K562 (cell line): ENCODE results near the gene SLC10A3. TPM values are rescaled to one million over a fixed set of nuclear protein-coding genes. Genes with fewer than 3 reads are reported as not detected.

Source experiments
- ATAC-seq: fragments of 200-7000 bp; cut with Tn5 transposase; 3 replicates; pipeline ENCODE4 v1.9.1; 2020; ENCODE audit warnings: moderate library complexity
- BruUV-seq: library from RNA; stranded (reverse); fragments of 400-500 nt; replicated peaks from 2 replicates; lab custom pipeline; 2021; lab: Mats Ljungman, UMichigan
- CTCF ChIA-PET: fragments of 300-600 bp; formaldehyde crosslinking; extraction: SDS; loops from one replicate; lab custom pipeline; 2021; ENCODE audit warnings: low intra/inter-chr PET ratio; lab: Yijun Ruan, JAX
- POLR2A ChIA-PET: fragments of 300-600, 350-650 bp; sonication (Branson Sonifier 250); formaldehyde crosslinking; extraction: SDS; loops from one replicate; lab custom pipeline; 2021; ENCODE audit warnings: antibody characterized with exemption, inconsistent platforms; lab: Yijun Ruan, JAX
- DNase-seq, 4 experiments: peaks; one replicate each; pipeline versions ENCODE4 v3.0.0 to v3.0.0-alpha.2; 2011 to 2018; ENCODE audit warnings: low spot score in 3 of 4, mixed read lengths in 3 of 4; ENCODE audit errors: extremely low read depth in 1 of 4
- FAIRE-seq: peaks from 2 replicates; lab custom pipeline; 2011; peaks lifted over from hg19 to GRCh38; lab: Jason Lieb, UNC
- H2AFZ ChIP-seq: 2 replicates; pipeline ENCODE4 v1.6.0; 2011; ENCODE audit warnings: low read depth, low read length, control low read depth, inconsistent platforms
- H3K27ac ChIP-seq: fragments of 200-600 bp; 3 replicates; pipeline ENCODE4 v1.8.0; 2011; ENCODE audit warnings: low read depth, mild to moderate bottlenecking, control low read depth, inconsistent platforms, low read length, moderate library complexity, mixed read lengths; ENCODE audit errors: extremely low read depth
- H3K27me3 ChIP-seq, 2 experiments: fragments of 300-600 bp in 1 of 2; 2 replicates in 1 of 2; 3 replicates in 1 of 2; pipeline versions ENCODE4 v1.6.0 to v1.8.0; 2011; ENCODE audit warnings: inconsistent platforms in 2 of 2, low read length in 2 of 2, mild to moderate bottlenecking in 1 of 2, mixed read lengths in 1 of 2, moderate library complexity in 1 of 2; ENCODE audit not compliant: control insufficient read depth in 2 of 2, insufficient read depth in 2 of 2
- H3K36me3 ChIP-seq: fragments of 300-600 bp; 3 replicates; pipeline ENCODE4 v1.8.0; 2011; ENCODE audit warnings: mild to moderate bottlenecking, low read length, inconsistent platforms; ENCODE audit not compliant: control insufficient read depth, insufficient read depth
- H3K4me1 ChIP-seq, 2 experiments: fragments of 200-600 bp in 1 of 2; replicated peaks in 1 of 2; 2 replicates in 1 of 2; 3 replicates in 1 of 2; pipeline versions ENCODE4 v1.5.1 to v1.8.0; 2011; ENCODE audit warnings: inconsistent platforms in 2 of 2, low read length in 2 of 2, mild to moderate bottlenecking in 1 of 2, mixed read lengths in 1 of 2, moderate library complexity in 1 of 2; ENCODE audit not compliant: control insufficient read depth in 2 of 2, insufficient read depth in 2 of 2
- H3K4me2 ChIP-seq: 2 replicates; pipeline ENCODE4 v1.6.1; 2011; ENCODE audit warnings: low read length, control low read depth, inconsistent platforms, mixed read lengths; ENCODE audit not compliant: insufficient read depth
- H3K4me3 ChIP-seq: fragments of 200-600 bp; sonication (generic), shearing (Covaris generic); 2 replicates; pipeline ENCODE4 v1.5.1; 2016; ENCODE audit warnings: control low read depth, inconsistent platforms
- H3K79me2 ChIP-seq: fragments of 200-600 bp; 3 replicates; pipeline ENCODE4 v1.8.0; 2011; ENCODE audit warnings: low read length, inconsistent platforms; ENCODE audit not compliant: control insufficient read depth, insufficient read depth
- H3K9ac ChIP-seq, 2 experiments: 2 replicates each; pipeline versions ENCODE4 v1.6.0 to v1.6.1; 2011; ENCODE audit warnings: low read depth in 2 of 2, low read length in 2 of 2, control low read depth in 1 of 2, inconsistent platforms in 1 of 2, mild to moderate bottlenecking in 1 of 2, mixed read lengths in 1 of 2; ENCODE audit not compliant: insufficient read depth in 1 of 2
- H3K9me1 ChIP-seq: one replicate; pipeline ENCODE4 v1.6.0; 2011; ENCODE audit warnings: inconsistent platforms, mild to moderate bottlenecking, low read length, moderate library complexity; ENCODE audit not compliant: control insufficient read depth, insufficient read depth
- H3K9me3 ChIP-seq: replicated peaks from 2 replicates; pipeline ENCODE4 v1.5.1; 2011; ENCODE audit warnings: low read depth, low read length, inconsistent platforms; ENCODE audit not compliant: control insufficient read depth, insufficient read depth
- H4K20me1 ChIP-seq: replicated peaks from 2 replicates; pipeline ENCODE4 v1.6.1; 2011; ENCODE audit warnings: low read length, inconsistent platforms, mixed read lengths; ENCODE audit not compliant: control insufficient read depth, insufficient read depth
- ASH1L ChIP-seq: fragments of 450-650 bp; IDR thresholded peaks from 2 replicates; pipeline ENCODE4 v1.6.1; 2018; ENCODE audit warnings: borderline replicate concordance, mild to moderate bottlenecking, low read depth; ENCODE audit not compliant: partially characterized antibody
- BCOR ChIP-seq: fragments of 450-650 bp; IDR thresholded peaks from 2 replicates; pipeline ENCODE4 v1.6.1; 2016
- CHD2 ChIP-seq: IDR thresholded peaks from 2 replicates; pipeline ENCODE4 v1.6.1; 2011; ENCODE audit warnings: low read depth, low read length
- EP400 ChIP-seq: fragments of 450-650 bp; IDR thresholded peaks from 2 replicates; pipeline ENCODE4 v1.6.1; 2017; ENCODE audit warnings: antibody characterized with exemption, mild to moderate bottlenecking, moderate library complexity
- FOXM1 ChIP-seq, 2 experiments: fragments of 450-650 bp in 1 of 2; sonication (generic) in 1 of 2; formaldehyde crosslinking in 1 of 2; IDR thresholded peaks; 2 replicates each; pipeline versions ENCODE4 v1.6.1 to v1.9.0; 2017 to 2022; ENCODE audit warnings: low read depth in 2 of 2, mild to moderate bottlenecking in 2 of 2, missing genetic modification reagents in 1 of 2, moderate library complexity in 1 of 2
- HCFC1 ChIP-seq: IDR thresholded peaks from 2 replicates; pipeline ENCODE4 v1.6.1; 2012; ENCODE audit warnings: low read depth, low read length, improper control_type of control experiment
- HNRNPLL ChIP-seq: fragments of 200-400 bp; formaldehyde crosslinking; IDR thresholded peaks from 2 replicates; pipeline ENCODE4 v1.6.1; 2017; ENCODE audit warnings: low read length, low read depth, mild to moderate bottlenecking; ENCODE audit not compliant: poor library complexity, severe bottlenecking
- NELFE ChIP-seq: IDR thresholded peaks from 2 replicates; pipeline ENCODE4 v1.6.1; 2011; ENCODE audit warnings: mild to moderate bottlenecking; ENCODE audit not compliant: insufficient read depth, insufficient read length
- PCBP1 ChIP-seq: fragments of 200-400 bp; formaldehyde crosslinking; IDR thresholded peaks from 2 replicates; pipeline ENCODE4 v1.6.1; 2018; ENCODE audit warnings: mild to moderate bottlenecking, low read depth, low read length; ENCODE audit not compliant: poor library complexity, severe bottlenecking
- PML ChIP-seq: IDR thresholded peaks from 2 replicates; pipeline ENCODE4 v1.6.1; 2012; ENCODE audit warnings: low read length, inconsistent platforms
- RCOR1 ChIP-seq, 2 experiments: IDR thresholded peaks; 2 replicates each; pipeline ENCODE4 v1.6.1; 2012; ENCODE audit warnings: low read depth in 2 of 2, low read length in 2 of 2, borderline replicate concordance in 1 of 2, improper control_type of control experiment in 1 of 2
- SFPQ ChIP-seq: fragments of 200-400 bp; formaldehyde crosslinking; IDR thresholded peaks from 2 replicates; pipeline ENCODE4 v1.6.1; 2017; ENCODE audit warnings: mild to moderate bottlenecking, low read depth, low read length, moderate library complexity
- SMC3 ChIP-seq: conservative IDR thresholded peaks from 2 replicates; pipeline ENCODE4 v1.6.1; 2011; ENCODE audit warnings: low read depth, low read length, improper control_type of control experiment; ENCODE audit not compliant: insufficient read depth
- TCF3 ChIP-seq: sonication (generic); formaldehyde crosslinking; IDR thresholded peaks from 2 replicates; pipeline ENCODE4 v1.4.0; 2020; ENCODE audit warnings: mild to moderate bottlenecking, missing genetic modification reagents
- TRIM24 ChIP-seq, 2 experiments: fragments of 450-650 bp; IDR thresholded peaks; 2 replicates each; pipeline ENCODE4 v1.6.1; 2016
- ZFX ChIP-seq: sonication (generic); formaldehyde crosslinking; IDR thresholded peaks from 2 replicates; pipeline ENCODE4 v1.8.0; 2022; ENCODE audit warnings: mild to moderate bottlenecking, missing genetic modification reagents, moderate library complexity
- ZNF197 ChIP-seq: fragments of 200-800 bp; sonication (Bioruptor generic); IDR thresholded peaks from 2 replicates; pipeline ENCODE4 v1.6.1; 2016; ENCODE audit warnings: low read depth, missing genetic modification characterization, missing compliant biosample characterization
- ZNF232 ChIP-seq: sonication (generic); formaldehyde crosslinking; IDR thresholded peaks from 2 replicates; pipeline ENCODE4 v1.8.0; 2022; ENCODE audit warnings: mild to moderate bottlenecking, missing genetic modification reagents
- ZNF507 ChIP-seq: conservative IDR thresholded peaks from 2 replicates; pipeline ENCODE4 v1.6.1; 2017; ENCODE audit warnings: missing genetic modification characterization, missing compliant biosample characterization
- WGBS: fragments of 100-300 bp; shearing (Covaris generic); methylation state at CpG from one replicate; pipeline ENCODE4 v1.1.6; 2016; ENCODE audit warnings: low coverage, mixed read lengths; ENCODE audit not compliant: insufficient coverage; ENCODE audit errors: missing lambda C conversion rate; 5-methylcytosine and 5-hydroxymethylcytosine counted together
- in situ Hi-C: fragments of 300-500 bp; cut with MboI; formaldehyde crosslinking; loops from 4 replicates; pipeline ENCODE4 v1.15.0; 2018; ENCODE audit warnings: inconsistent platforms, mixed read lengths
- intact Hi-C: fragments of 100-400 bp; cut with micrococcal nuclease; formaldehyde crosslinking; loops from 2 replicates; pipeline ENCODE4 v1.14.2; 2022
- polyA plus RNA-seq, 8 experiments: library from polyadenylated mRNA; depleted of rRNA in 4 of 8; stranded (reverse) in 5 of 8; unstranded in 3 of 8; fragments of >200 nt; fragmentation: Nextera tagmentation in 2 of 8; fragmentation: Illumina TruSeq in 1 of 8; extraction: Ambion mirVana in 2 of 8; extraction: Trizol in 1 of 8; gene quantifications; 2 replicates each; pipeline versions ENCODE4 v1.2.1 to v1.2.3, GENCODE V29; 2011 to 2014; ENCODE audit warnings: inconsistent platforms in 1 of 8, missing spikeins in 1 of 8
- total RNA-seq, 7 experiments: library from RNA; depleted of rRNA in 6 of 7; stranded (reverse); fragments of >200 nt in 6 of 7; fragmentation: Illumina TruSeq in 2 of 7; extraction: Trizol in 2 of 7; gene quantifications; 2 replicates each; pipeline versions ENCODE4 v1.2.1 to v1.2.3, GENCODE V29; 2011 to 2021; ENCODE audit warnings: low replicate concordance in 1 of 7

Gene SLC10A3
- total and polyA plus RNA-seq, 9 of the 15 experiments (the other 6 are each of a cell fraction or from before 2014, with no cell fraction given) = 5.2 to 30.6 (median 16.7) TPM

- peak overlapping the region in 1 of 2 experiments; percentile 70; a peak in 2 of 4 replicates for H3K9ac ChIP-seq
- H4K20me1 ChIP-seq = no peaks in the 10 kb centered on the region
- 39% methylated on average over 27 of the region's 34 CpGs for WGBS
- H3K27me3 ChIP-seq = no peaks in the 10 kb centered on the region
- H3K9me1 ChIP-seq = no peaks in the 10 kb centered on the region
- FAIRE-seq (peak; percentile 95), ATAC-seq (peak; percentile 93), DNase-seq (peak; percentile 75 to 89 (median 80))
- H2AFZ ChIP-seq = no peak overlapping the region
- ChIA-PET POLR2A (interaction anchor here (4.4 kb wide), 1 partner anchor 135 kb away, joined by 35 read pairs; the partner anchor contains the start of gene RPL10), CTCF (interaction anchor here (0.6 to 3.7 kb wide), 8 partner anchors 39 to 161 kb away, joined by 3 to 63 read pairs (median 4); partner anchors contain the start of genes FLNA, PLXNA3 and RPL10)
- H3K36me3 ChIP-seq = peaks cover 73% of the 10 kb centered on the region; the same call in 2 of the 3 replicates
- no peaks in the 10 kb centered on the region for H3K9me3 ChIP-seq
- intact Hi-C loops (loop anchor here (1.0 kb wide), 1 partner anchor 161 kb away; no protein-coding TSS in a partner anchor), in situ Hi-C loops (loop anchor here (10.0 to 25.0 kb wide), 3 partner anchors 130 to 372 kb away; partner anchors contain the start of genes DNASE1L1, EMD and FLNA)
- no peak overlapping the region for H3K4me3 ChIP-seq
- peak overlapping the region; percentile 15; the same call in 1 of the 3 replicates for H3K27ac ChIP-seq
- no TSS peak for BruUV-seq
- peaks cover 31% of the 10 kb centered on the region for H3K79me2 ChIP-seq
- H3K4me2 ChIP-seq = no peak overlapping the region
- H3K4me1 ChIP-seq = peaks cover 2 to 26% of the 10 kb centered on the region in 2 experiments; a peak in 3 of 5 replicates
- TF ChIP-seq FOXM1 (IDR thresholded peaks at IDR 0.05; ENCODE audit: low read depth) (no peak), FOXM1 (CRISPR knock-in tag; IDR thresholded peaks at IDR 0.05; ENCODE audit: low read depth) (no peak), SMC3 (peak; percentile 98), TRIM24 (IDR thresholded peaks at IDR 0.05) (no peak), EP400 (peak; percentile 66; the same call in 1 of the 2 replicates), CHD2 (no peak), TCF3 (no peak), ZNF507 (tag) (no peak), NELFE (no peak), HNRNPLL (no peak), ZNF197 (no peak), ZNF232 (CRISPR knock-in tag) (no peak), RCOR1 (IDR thresholded peaks at IDR 0.05; ENCODE audit: borderline replicate concordance in 1 of 2, low read depth in 2 of 2, low read length in 2 of 2) (peak; percentile 32 to 37; a peak in 2 of 4 replicates), HCFC1 (peak; percentile 46; the same call in 1 of the 2 replicates), SFPQ (no peak), ZFX (CRISPR knock-in tag) (peak; percentile 37), ASH1L (no peak), PCBP1 (no peak), BCOR (0 out of 2 replicates have a peak, but pooled peaks have one; percentile 17), PML (no peak)
Observed at GRCh38 chrX:154534526-154535322, 44.3 kb upstream of the SLC10A3 start.
